DOHH2 (cell line): ENCODE data around the gene GPR132.

ENCODE experiments used
- H3F3A ChIP-seq: fragments of 200-600 bp; sonication (generic), shearing (Covaris generic); 2 replicates; pipeline ENCODE4 v1.6.0; 2016; ENCODE audit warnings: antibody characterized with exemption, mild to moderate bottlenecking; ENCODE audit not compliant: control insufficient read depth, insufficient read depth
- H3K27ac ChIP-seq: fragments of 200-600 bp; sonication (generic); 2 replicates; pipeline ENCODE4 v1.5.1; 2014; ENCODE audit warnings: low read depth, mild to moderate bottlenecking, low read length, moderate library complexity
- H3K27me3 ChIP-seq: fragments of 200-600 bp; sonication (generic); 2 replicates; pipeline ENCODE4 v1.6.1; 2014; ENCODE audit warnings: mild to moderate bottlenecking, low read length, mixed read lengths; ENCODE audit not compliant: control insufficient read depth
- H3K36me3 ChIP-seq: fragments of 200-600 bp; sonication (generic); 2 replicates; pipeline ENCODE4 v1.6.1; 2014; ENCODE audit warnings: mild to moderate bottlenecking, low read length, moderate library complexity, mixed read lengths; ENCODE audit not compliant: control insufficient read depth
- H3K4me1 ChIP-seq: fragments of 200-600 bp; sonication (generic); 2 replicates; pipeline ENCODE4 v1.6.1; 2014; ENCODE audit warnings: mild to moderate bottlenecking, low read length, mixed read lengths; ENCODE audit not compliant: control insufficient read depth
- H3K4me2 ChIP-seq: fragments of 200-600 bp; sonication (generic); 2 replicates; pipeline ENCODE4 v1.6.0; 2014; ENCODE audit warnings: mild to moderate bottlenecking, low read length, moderate library complexity
- H3K4me3 ChIP-seq: fragments of 200-600 bp; sonication (generic); 2 replicates; pipeline ENCODE4 v1.5.1; 2014; ENCODE audit warnings: mild to moderate bottlenecking, low read length, mixed read lengths
- H3K79me2 ChIP-seq: fragments of 200-600 bp; sonication (generic); 2 replicates; pipeline ENCODE4 v1.6.1; 2014; ENCODE audit warnings: mild to moderate bottlenecking, low read length, mixed read lengths; ENCODE audit not compliant: control insufficient read depth
- H3K9me2 ChIP-seq: fragments of 200-600 bp; sonication (generic); replicated peaks from 2 replicates; pipeline ENCODE4 v1.6.1; 2014; ENCODE audit warnings: mild to moderate bottlenecking, low read length, mixed read lengths; ENCODE audit not compliant: control insufficient read depth
- H3K9me3 ChIP-seq: fragments of 200-600 bp; sonication (generic); 2 replicates; pipeline ENCODE4 v1.6.1; 2014; ENCODE audit warnings: antibody characterized with exemption, low read length, mixed read lengths; ENCODE audit not compliant: control insufficient read depth, insufficient read depth
- H4K20me1 ChIP-seq: fragments of 200-600 bp; sonication (generic); 2 replicates; pipeline ENCODE4 v1.6.0; 2014; ENCODE audit warnings: low read depth, mild to moderate bottlenecking, antibody characterized with exemption, low read length, moderate library complexity; ENCODE audit not compliant: control insufficient read depth, insufficient read depth
- EZH2phosphoT487 ChIP-seq: fragments of 200-600 bp; sonication (generic); IDR thresholded peaks from 2 replicates; pipeline ENCODE4 v1.6.1; 2017; ENCODE audit warnings: borderline replicate concordance, mild to moderate bottlenecking, antibody characterized with exemption, low read length, moderate library complexity, mixed read lengths
- TF ChIP-seq, protein P1 (sequence below): fragments of 200-600 bp; sonication (generic); IDR thresholded peaks from one replicate; pipeline ENCODE4 v1.5.1; 2014; ENCODE audit warnings: antibody characterized with exemption, mild to moderate bottlenecking, low read depth, low read length; ENCODE audit not compliant: poor library complexity, severe bottlenecking

The GPR132 gene

DNA sequence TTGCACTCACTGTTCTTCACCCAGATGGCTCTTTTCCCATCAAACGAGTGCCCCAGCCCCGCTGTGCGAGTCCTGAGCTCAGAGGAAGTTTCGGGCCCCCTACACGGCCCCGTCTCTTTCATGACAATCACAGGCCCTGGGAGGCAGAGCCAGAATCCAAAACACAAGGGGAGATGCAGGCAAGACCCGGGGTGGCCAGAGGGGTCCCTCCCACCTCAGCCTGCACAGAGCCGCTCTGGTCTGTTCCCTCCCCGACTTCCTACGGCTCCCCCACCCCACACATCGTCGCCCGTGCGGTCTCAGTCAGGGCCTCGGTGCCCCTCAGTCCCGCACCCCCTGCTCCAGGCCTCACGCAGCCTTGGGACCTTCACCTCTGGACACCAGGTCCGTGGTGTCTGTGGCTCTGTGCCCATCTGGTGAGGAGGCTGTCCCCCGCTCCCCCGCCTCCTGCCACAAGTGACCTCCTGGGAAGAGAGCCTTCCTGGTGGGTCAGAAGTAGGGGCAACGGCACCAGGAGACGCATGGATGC, 8.9 kb downstream of the GPR132 start:
- Histone ChIP-seq H3K4me2 (no peak overlapping the region), H3K9me2 (no peaks in the 10 kb centered on the region), H3K4me3 (no peak overlapping the region), H3K27me3 (no peaks in the 10 kb centered on the region), H3K4me1 (peaks cover 23% of the 10 kb centered on the region), H3K36me3 (no peaks in the 10 kb centered on the region; the same call in 1 of the 2 replicates), H4K20me1 (no peaks in the 10 kb centered on the region), H3K27ac (no peak overlapping the region), H3F3A (no peaks in the 10 kb centered on the region), H3K79me2 (no peaks in the 10 kb centered on the region), H3K9me3 (no peaks in the 10 kb centered on the region)
- no peak for TF ChIP-seq EZH2phosphoT487
- TF ChIP-seq, protein P1, sequence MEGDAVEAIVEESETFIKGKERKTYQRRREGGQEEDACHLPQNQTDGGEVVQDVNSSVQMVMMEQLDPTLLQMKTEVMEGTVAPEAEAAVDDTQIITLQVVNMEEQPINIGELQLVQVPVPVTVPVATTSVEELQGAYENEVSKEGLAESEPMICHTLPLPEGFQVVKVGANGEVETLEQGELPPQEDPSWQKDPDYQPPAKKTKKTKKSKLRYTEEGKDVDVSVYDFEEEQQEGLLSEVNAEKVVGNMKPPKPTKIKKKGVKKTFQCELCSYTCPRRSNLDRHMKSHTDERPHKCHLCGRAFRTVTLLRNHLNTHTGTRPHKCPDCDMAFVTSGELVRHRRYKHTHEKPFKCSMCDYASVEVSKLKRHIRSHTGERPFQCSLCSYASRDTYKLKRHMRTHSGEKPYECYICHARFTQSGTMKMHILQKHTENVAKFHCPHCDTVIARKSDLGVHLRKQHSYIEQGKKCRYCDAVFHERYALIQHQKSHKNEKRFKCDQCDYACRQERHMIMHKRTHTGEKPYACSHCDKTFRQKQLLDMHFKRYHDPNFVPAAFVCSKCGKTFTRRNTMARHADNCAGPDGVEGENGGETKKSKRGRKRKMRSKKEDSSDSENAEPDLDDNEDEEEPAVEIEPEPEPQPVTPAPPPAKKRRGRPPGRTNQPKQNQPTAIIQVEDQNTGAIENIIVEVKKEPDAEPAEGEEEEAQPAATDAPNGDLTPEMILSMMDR: no peak

DNA sequence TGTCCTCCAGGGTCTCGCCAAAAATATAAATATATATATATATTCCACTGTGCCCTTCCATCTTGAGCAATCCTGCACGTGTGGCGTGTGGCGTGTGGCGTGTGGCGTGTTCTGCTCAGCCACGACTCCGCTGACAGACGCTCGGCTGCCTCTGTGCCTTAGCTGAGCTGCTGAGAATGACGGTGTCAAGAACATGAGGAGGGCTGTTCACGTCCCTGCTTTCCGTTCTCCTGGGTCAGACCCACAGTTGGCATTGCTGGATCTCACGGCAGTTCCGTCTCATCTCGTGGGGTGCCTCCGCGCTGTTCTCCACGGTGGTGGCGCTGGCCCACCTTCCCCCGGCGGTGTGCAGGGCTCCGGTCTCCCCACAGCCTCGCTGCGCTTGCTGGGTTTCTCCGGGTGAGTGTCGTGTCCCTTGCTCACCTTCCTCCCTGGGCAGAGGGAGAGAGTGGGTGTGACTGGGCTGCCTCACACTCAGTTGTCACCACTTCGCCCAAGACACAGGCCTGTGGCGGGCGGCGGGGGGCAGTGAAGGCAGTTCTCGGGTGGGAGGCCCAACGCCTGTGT, 9.4 kb downstream of the GPR132 start:
- peaks cover 17% of the 10 kb centered on the region for H3K4me1 ChIP-seq
- no peaks in the 10 kb centered on the region for H3K9me2 ChIP-seq
- no peaks in the 10 kb centered on the region for H3F3A ChIP-seq
- H3K27me3 ChIP-seq: no peaks in the 10 kb centered on the region
- H4K20me1 ChIP-seq: no peaks in the 10 kb centered on the region
- no peaks in the 10 kb centered on the region for H3K9me3 ChIP-seq
- no peak overlapping the region for H3K27ac ChIP-seq
- no peak overlapping the region for H3K4me3 ChIP-seq
- H3K79me2 ChIP-seq: no peaks in the 10 kb centered on the region
- TF ChIP-seq, protein P1: no peak
- no peak for TF ChIP-seq EZH2phosphoT487
- H3K4me2 ChIP-seq: no peak overlapping the region
- H3K36me3 ChIP-seq: no peaks in the 10 kb centered on the region; the same call in 1 of the 2 replicates

DNA sequence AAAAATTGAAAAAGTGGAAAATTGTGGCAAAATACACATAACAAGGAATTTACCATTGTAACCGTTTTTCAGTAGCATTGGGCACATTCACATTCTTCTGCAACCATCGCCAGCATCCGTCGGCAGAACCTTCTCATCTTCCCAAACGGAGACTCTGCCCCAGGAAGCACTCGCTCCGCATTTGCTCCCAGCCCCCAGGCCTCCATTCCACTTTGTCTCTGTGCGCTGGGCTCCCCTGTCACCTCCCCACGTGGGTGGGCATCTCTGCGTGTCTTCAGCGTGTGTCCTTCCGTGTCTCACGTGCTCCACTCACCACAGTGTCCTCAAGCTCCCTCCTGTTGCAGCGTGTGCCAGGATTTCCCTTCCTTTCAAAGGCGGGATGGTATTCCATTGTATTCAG, 9.9 kb downstream of the GPR132 start:
- Histone ChIP-seq H3F3A (no peaks in the 10 kb centered on the region), H3K9me2 (no peaks in the 10 kb centered on the region), H3K4me3 (no peak overlapping the region), H4K20me1 (no peaks in the 10 kb centered on the region), H3K4me1 (peaks cover 12% of the 10 kb centered on the region), H3K36me3 (no peaks in the 10 kb centered on the region; the same call in 1 of the 2 replicates), H3K4me2 (no peak overlapping the region), H3K9me3 (no peaks in the 10 kb centered on the region), H3K27ac (no peak overlapping the region), H3K27me3 (no peaks in the 10 kb centered on the region), H3K79me2 (no peaks in the 10 kb centered on the region)
- TF ChIP-seq, protein P1: no peak
- no peak for TF ChIP-seq EZH2phosphoT487
